BLaER1 (cell line): ENCODE results near the gene GAL3ST2.

Source experiments
- H3K27ac ChIP-seq: shearing (Covaris generic); formaldehyde crosslinking; 2 replicates; pipeline ENCODE4 v1.8.1; 2022
- H3K27me3 ChIP-seq: shearing (Covaris generic); formaldehyde crosslinking; 2 replicates; pipeline ENCODE4 v1.8.1; 2022
- H3K36me3 ChIP-seq: shearing (Covaris generic); formaldehyde crosslinking; 2 replicates; pipeline ENCODE4 v1.8.1; 2022
- H3K4me1 ChIP-seq: shearing (Covaris generic); formaldehyde crosslinking; 2 replicates; pipeline ENCODE4 v1.8.1; 2022
- H3K4me2 ChIP-seq: shearing (Covaris generic); formaldehyde crosslinking; 2 replicates; pipeline ENCODE4 v1.8.1; 2022
- H3K4me3 ChIP-seq: shearing (Covaris generic); formaldehyde crosslinking; 2 replicates; pipeline ENCODE4 v1.8.1; 2022
- H3K9ac ChIP-seq: shearing (Covaris generic); formaldehyde crosslinking; 2 replicates; pipeline ENCODE4 v1.8.1; 2022
- H3K9me3 ChIP-seq: shearing (Covaris generic); formaldehyde crosslinking; 2 replicates; pipeline ENCODE4 v1.8.1; 2022
- H4K20me1 ChIP-seq: shearing (Covaris generic); formaldehyde crosslinking; 2 replicates; pipeline ENCODE4 v1.8.1; 2022
- Cebpa-rat ChIP-seq: shearing (Covaris generic); IDR thresholded peaks from 2 replicates; pipeline ENCODE4 v1.8.1; 2022

The GAL3ST2 gene

GRCh38 chr2:241842620-241843211 lies 66.1 kb downstream of the GAL3ST2 start:
- Histone ChIP-seq H3K9ac (peak overlapping the region; percentile 48; the same call in 1 of the 2 replicates), H3K27me3 (no peaks in the 10 kb centered on the region), H3K27ac (peak overlapping the region; percentile 55), H3K4me3 (peak overlapping the region; percentile 45), H4K20me1 (no peaks in the 10 kb centered on the region), H3K9me3 (no peaks in the 10 kb centered on the region), H3K4me2 (peak overlapping the region; percentile 92), H3K36me3 (no peaks in the 10 kb centered on the region), H3K4me1 (peaks cover 61% of the 10 kb centered on the region)
- TF ChIP-seq Cebpa-rat: no peak

- TF ChIP-seq Cebpa-rat: no peak
- H3K4me3 ChIP-seq: peak overlapping the region; percentile 45
- H3K27me3 ChIP-seq: no peaks in the 10 kb centered on the region
- peak overlapping the region; percentile 92 for H3K4me2 ChIP-seq
- no peaks in the 10 kb centered on the region for H4K20me1 ChIP-seq
- H3K9ac ChIP-seq: peak overlapping the region; percentile 48; the same call in 1 of the 2 replicates
- H3K27ac ChIP-seq: peak overlapping the region; percentile 55
- peaks cover 61% of the 10 kb centered on the region for H3K4me1 ChIP-seq
- H3K36me3 ChIP-seq: no peaks in the 10 kb centered on the region
- no peaks in the 10 kb centered on the region for H3K9me3 ChIP-seq
Measured at GRCh38 chr2:241843321-241844065, 66.9 kb downstream of the GAL3ST2 start.

GRCh38 chr2:241844066-241844728 lies 67.6 kb downstream of the GAL3ST2 start:
- H3K4me3 ChIP-seq: peak overlapping the region; percentile 65
- H4K20me1 ChIP-seq: no peaks in the 10 kb centered on the region
- H3K4me2 ChIP-seq: peak overlapping the region; percentile 92
- H3K4me1 ChIP-seq: peaks cover 61% of the 10 kb centered on the region
- H3K36me3 ChIP-seq: no peaks in the 10 kb centered on the region
- H3K9me3 ChIP-seq: no peaks in the 10 kb centered on the region
- peak overlapping the region; percentile 73 for H3K9ac ChIP-seq
- H3K27me3 ChIP-seq: no peaks in the 10 kb centered on the region
- H3K27ac ChIP-seq: peak overlapping the region; percentile 64
- no peak for TF ChIP-seq Cebpa-rat

- H3K4me1 ChIP-seq: peaks cover 60% of the 10 kb centered on the region
- no peaks in the 10 kb centered on the region for H3K27me3 ChIP-seq
- H4K20me1 ChIP-seq: no peaks in the 10 kb centered on the region
- H3K36me3 ChIP-seq: peaks cover 2% of the 10 kb centered on the region; the same call in 1 of the 2 replicates
- H3K4me3 ChIP-seq: peak overlapping the region; percentile 65
- H3K9me3 ChIP-seq: no peaks in the 10 kb centered on the region
- H3K27ac ChIP-seq: peak overlapping the region; percentile 64
- H3K4me2 ChIP-seq: peak overlapping the region; percentile 92
- H3K9ac ChIP-seq: no peak overlapping the region
- TF ChIP-seq Cebpa-rat: no peak
Measured at GRCh38 chr2:241844831-241845578, 68.4 kb downstream of the GAL3ST2 start.

GRCh38 chr2:241846406-241846805 lies 69.8 kb downstream of the GAL3ST2 start:
- no peak for TF ChIP-seq Cebpa-rat
- Histone ChIP-seq H3K4me3 (no peak overlapping the region), H3K4me1 (peaks cover 47% of the 10 kb centered on the region), H3K27ac (no peak overlapping the region), H3K27me3 (no peaks in the 10 kb centered on the region), H3K4me2 (peak overlapping the region; percentile 92; the same call in 1 of the 2 replicates), H3K9me3 (no peaks in the 10 kb centered on the region), H4K20me1 (no peaks in the 10 kb centered on the region), H3K36me3 (peaks cover 16% of the 10 kb centered on the region; the same call in 1 of the 2 replicates), H3K9ac (no peak overlapping the region)

- TF ChIP-seq Cebpa-rat: no peak
- Histone ChIP-seq H3K4me1 (peaks cover 36% of the 10 kb centered on the region), H3K9ac (no peak overlapping the region), H3K36me3 (peaks cover 17% of the 10 kb centered on the region; the same call in 1 of the 2 replicates), H3K27me3 (no peaks in the 10 kb centered on the region), H3K4me3 (no peak overlapping the region), H3K27ac (no peak overlapping the region), H3K4me2 (no peak overlapping the region), H3K9me3 (no peaks in the 10 kb centered on the region), H4K20me1 (no peaks in the 10 kb centered on the region)
Measured at GRCh38 chr2:241848761-241849615, 72.4 kb downstream of the GAL3ST2 start.

GRCh38 chr2:241849616-241850543 lies 73.3 kb downstream of the GAL3ST2 start:
- no peak for TF ChIP-seq Cebpa-rat
- H3K27ac ChIP-seq: peak overlapping the region; percentile 35; the same call in 1 of the 2 replicates
- H4K20me1 ChIP-seq: no peaks in the 10 kb centered on the region
- H3K4me2 ChIP-seq: no peak overlapping the region
- H3K9ac ChIP-seq: no peak overlapping the region
- H3K4me3 ChIP-seq: no peak overlapping the region
- H3K27me3 ChIP-seq: no peaks in the 10 kb centered on the region
- peaks cover 17% of the 10 kb centered on the region; the same call in 1 of the 2 replicates for H3K36me3 ChIP-seq
- no peaks in the 10 kb centered on the region for H3K9me3 ChIP-seq
- peaks cover 36% of the 10 kb centered on the region for H3K4me1 ChIP-seq
